GM19240 (cell line): ENCODE measurements around the gene SLC12A9.

Experiments
- DNase-seq: peaks from one replicate; pipeline ENCODE4 v3.0.0; 2011; ENCODE audit warnings: low spot score; ENCODE audit not compliant: insufficient read length

Gene SLC12A9

DNA sequence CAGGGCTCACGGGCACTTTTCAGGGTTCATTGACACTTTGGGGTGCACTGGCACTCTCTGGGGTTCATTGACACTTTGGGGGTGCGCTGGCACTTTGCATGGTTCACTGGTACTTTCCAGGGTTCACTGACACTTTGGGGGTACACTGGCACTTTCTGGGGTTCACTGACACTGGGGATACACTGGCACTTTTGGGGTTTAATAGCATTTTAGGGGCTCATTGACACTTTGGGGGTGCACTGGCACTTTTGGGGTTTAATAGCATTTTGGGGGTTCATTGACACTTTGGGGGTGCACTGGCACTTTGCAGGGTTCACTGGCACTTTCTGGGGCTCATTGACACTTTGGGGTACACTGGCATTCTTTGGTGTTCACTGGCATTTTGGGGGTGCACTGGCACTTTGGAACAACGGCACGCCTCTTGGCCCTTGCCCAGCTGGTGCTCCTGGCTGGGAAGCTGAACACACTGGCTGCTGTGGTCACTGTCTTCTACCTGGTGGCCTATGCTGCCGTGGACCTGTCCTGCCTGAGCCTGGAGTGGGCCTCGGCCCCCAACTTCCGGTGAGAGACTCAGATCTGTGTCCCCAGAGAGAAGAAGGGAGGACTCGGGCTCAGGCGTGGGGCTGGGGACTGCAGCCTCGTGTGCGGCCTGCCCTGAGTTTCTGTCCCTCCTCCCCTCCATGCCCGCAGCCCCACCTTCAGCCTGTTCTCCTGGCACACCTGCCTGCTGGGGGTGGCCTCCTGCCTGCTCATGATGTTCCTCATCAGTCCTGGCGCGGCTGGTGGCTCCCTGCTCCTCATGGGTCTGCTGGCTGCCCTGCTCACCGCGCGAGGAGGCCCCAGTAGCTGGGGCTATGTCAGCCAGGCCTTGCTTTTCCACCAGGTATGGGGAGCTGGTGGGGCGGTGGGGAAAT is 8.4 kb downstream of the SLC12A9 start:
- no peak for DNase-seq

DNA sequence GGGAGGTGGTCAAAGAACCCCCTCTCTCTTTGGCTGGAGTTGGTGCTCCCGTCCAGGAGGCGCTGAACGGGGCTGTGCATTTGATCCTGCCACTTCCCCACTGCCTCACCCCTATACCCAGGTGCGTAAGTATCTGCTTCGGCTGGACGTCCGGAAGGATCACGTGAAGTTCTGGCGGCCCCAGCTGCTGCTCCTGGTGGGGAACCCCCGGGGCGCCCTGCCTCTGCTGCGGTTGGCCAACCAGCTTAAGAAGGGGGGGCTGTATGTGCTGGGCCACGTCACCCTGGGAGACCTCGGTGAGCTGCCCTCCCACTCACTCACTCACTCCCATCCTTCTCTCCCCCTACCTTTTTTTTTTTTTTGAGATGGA is 9.1 kb downstream of the SLC12A9 start:
- no peak for DNase-seq

DNA sequence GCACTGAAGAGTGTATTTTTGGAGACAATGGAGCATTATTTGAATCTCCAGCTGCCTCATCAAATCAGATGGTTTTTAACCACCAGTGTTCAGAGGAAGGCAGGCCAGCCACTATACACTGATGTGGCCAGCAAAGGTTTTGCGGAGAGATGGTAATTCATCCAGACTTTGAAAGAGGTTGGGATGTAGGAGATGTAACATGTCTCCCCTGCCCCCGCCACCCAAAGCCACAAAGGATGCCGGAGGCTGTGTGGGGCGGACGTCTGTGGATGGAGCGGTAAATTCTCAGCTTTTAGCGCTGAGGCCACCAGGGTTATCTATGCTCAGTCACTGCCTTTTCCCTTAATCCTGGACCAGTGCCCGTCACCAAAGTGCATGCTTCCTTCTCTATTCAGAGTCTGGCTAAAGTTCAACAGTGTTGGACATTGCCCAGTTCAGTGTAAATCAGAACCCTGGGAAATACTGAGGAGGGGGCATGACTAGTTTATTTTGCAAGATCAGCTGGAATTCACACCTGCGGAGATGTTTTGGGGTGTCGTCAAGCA is 11.0 kb downstream of the SLC12A9 start:
- DNase-seq, result no peak

DNA sequence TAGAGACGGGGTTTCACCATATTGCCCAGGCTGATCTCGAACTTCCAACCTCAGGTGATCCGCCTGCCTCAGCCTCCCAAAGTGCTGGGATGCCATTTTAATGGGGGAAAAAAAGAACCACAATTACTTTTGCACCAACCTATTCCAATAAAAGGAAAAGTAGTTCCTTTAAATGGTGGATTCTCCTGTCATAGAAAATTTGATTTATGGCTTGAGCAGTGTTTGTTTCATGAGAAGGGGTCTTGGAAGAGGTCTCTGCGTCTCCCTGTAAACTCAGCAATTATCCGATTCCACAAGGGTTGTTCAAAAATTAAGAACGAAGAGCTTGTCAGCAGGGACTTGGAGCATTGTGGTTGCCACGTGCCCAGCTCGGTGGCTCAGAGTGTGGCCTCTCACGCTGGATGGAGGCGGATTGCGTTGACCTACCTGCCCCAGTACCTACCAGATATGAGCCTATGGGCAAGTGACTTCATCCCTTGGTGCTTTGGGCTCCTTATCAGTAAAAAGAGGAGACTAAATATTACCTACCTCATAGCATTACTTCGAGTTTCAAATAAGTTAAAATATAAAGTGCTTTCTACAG is 11.8 kb downstream of the SLC12A9 start:
- DNase-seq, result no peak

DNA sequence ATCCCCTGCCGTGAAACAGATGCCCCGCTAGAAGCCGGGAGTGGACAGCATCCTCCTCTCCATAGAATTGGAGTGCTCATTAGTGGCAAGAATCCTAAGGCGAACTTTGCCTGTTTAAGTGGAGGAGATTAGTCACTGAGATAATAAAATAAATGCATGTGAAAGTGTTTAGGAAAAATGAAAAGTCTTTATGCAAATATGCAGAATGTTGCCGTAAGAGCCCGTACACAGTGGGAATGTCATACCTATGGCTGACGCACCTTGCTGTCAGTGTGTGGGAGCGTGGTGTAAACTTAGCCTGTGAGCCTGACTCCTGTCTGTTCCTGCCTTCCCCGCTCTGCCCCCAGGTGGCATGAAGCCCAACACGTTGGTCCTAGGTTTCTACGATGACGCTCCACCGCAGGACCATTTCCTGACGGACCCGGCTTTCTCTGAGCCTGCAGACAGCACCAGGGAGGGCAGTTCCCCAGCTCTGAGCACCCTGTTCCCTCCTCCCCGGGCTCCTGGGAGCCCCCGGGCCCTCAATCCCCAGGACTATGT is 12.9 kb downstream of the SLC12A9 start:
- no peak for DNase-seq

DNA sequence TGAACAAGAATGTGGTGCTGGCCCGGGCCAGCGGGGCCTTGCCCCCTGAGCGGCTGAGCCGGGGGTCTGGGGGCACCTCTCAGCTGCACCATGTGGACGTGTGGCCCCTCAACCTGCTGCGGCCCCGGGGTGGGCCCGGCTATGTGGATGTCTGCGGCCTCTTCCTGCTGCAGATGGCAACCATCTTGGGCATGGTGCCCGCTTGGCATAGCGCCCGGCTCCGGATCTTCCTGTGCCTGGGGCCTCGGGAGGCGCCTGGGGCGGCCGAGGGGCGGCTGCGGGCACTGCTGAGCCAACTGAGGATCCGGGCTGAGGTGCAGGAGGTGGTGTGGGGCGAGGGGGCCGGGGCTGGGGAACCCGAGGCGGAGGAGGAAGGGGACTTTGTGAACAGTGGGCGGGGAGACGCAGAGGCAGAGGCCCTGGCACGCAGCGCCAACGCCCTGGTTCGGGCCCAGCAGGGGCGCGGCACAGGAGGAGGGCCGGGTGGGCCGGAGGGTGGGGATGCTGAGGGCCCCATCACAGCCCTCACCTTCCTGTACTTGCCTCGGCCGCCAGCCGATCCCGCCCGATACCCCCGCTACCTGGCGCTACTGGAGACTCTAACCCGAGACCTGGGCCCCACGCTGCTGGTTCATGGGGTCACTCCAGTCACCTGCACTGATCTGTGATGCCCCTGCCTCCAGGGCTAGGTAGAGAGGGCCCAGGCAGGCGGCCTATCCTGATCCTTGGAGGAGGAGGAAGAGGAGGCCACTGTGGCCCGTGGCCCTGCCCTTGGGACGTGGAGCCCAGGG is 13.6 kb downstream of the SLC12A9 start:
- DNase-seq, result no peak

DNA sequence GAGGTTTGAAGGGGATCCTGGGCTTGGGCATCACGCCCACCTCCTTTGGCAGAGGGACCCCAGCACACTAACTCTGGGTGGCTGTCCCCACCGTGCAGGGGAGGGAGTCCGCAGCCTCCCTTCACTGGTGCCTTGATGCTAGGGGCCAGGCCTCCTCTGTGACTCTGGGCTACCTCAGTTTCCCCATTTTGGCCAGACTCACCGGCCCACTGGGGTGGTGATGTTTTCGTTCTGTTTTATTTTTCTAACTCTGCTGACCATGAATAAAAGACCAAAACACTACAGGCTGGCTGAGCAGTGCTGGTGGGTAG is 14.2 kb downstream of the SLC12A9 start:
- DNase-seq, result no peak

DNA sequence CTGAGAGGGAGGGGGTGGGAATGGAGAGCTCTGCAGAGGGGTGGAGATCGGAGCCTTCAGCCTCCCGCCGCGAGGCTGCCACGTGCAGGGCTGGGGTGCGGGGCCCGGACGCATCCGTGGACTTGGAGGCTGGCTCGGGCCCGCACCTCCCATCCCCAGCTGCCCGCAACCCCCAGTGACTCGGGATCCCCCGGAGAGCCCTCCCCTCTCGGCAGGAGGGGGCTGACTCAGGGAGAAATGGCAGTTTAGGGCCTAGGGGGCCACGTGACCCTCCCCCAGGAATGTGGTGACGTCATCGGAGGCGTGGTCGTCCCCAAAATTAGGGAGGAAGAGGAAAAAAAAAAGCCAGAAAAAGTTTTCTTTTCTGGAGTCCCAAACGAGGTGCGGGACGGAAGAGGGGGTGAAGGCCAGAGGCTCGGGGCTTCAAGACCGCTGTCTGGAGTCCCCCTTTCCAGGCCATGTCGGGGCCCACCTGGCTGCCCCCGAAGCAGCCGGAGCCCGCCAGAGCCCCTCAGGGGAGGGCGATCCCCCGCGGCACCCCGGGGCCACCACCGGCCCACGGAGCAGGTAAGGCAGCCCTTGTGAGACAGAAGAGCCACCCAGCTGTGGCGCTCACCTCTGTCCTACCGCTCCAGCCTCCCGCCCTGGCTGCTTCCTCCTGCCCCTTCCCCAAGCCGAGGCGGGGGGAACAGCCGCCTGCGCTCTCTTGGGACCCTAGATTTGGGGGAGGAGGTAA is 14.7 kb downstream of the SLC12A9 start, which contains the start of gene TRIP6:
Gene TRIP6 (plus strand): TSS at position 348 of the 736 bp plus-strand sequence. CDS start 111 bp downstream, at position 459.
- DNase-seq, result no peak

DNA sequence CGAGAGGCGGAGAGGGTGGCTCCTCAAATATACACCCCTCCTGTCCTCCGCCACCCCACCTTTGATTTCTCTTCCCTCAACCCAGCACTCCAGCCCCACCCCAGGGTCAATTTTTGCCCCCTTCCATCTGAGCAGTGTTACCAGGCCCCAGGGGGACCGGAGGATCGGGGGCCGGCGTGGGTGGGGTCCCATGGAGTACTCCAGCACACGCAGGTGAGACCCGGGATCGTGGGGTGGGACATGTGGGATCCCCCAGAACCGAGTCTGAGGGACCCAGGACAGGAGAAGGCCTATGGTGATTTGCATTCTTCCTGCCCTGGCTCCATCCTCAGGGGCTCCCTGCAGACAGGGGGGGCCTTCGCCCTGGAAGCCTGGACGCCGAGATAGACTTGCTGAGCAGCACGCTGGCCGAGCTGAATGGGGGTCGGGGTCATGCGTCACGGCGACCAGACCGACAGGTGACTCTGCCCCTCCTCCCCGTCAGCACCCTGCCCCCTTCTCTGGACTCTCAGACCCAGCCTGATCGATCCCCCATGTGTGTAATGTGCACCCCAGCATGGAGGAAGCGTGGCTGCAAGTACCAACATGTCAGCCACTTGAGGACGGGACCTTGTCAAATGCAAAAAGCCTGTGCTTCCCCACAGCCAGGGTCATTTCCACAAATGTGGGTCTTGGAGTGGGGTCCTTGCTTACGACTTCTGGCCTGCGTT is 15.4 kb downstream of the SLC12A9 start:
- no peak for DNase-seq

DNA sequence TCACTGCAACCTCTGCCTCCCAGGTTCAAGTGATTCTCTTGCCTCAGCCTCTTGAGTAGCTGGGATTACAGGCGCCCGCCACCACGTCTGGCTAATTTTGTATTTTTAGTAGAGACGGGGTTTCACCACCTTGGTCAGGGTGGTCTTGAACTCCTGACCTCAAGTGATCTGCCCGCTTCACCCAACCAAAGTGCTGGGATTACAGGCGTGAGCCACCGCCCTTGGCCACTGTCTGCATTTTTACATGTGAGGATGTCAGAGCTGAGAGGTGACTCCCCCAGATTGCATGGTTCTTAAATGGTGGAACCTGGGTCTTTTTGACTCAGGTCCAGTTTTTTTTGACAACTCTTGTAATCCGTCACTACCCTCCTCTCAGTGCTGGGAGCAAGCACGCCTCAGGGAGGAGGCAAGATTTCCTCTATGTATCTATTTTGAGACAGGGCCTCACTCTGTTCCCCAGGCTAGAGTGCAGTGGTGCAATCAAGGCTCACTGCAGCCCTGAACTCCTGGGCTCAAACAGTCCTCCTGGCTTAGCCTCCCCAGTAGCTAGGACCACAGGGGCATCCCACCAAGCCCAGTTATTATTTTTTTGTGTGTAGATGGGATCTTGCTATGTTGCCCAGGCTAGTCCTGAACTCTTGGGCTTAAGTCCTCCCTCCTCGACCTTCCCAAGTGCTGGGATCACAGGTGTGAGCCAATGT is 21.2 kb downstream of the SLC12A9 start:
- DNase-seq, result no peak

DNA sequence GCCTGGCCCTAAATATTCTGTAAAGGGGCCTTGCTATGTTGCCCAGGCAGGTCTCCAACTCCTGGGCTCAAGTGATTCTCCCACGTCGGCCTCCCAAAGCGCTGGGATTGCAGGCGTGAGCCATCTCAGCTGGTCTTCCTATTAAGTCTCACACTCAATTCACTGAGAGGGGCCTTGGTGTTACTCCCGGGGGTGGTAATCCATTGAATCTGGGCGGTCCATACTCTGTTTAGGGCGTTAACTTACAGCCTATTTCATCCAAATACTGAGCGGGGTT is 21.7 kb downstream of the SLC12A9 start:
- no peak for DNase-seq

DNA sequence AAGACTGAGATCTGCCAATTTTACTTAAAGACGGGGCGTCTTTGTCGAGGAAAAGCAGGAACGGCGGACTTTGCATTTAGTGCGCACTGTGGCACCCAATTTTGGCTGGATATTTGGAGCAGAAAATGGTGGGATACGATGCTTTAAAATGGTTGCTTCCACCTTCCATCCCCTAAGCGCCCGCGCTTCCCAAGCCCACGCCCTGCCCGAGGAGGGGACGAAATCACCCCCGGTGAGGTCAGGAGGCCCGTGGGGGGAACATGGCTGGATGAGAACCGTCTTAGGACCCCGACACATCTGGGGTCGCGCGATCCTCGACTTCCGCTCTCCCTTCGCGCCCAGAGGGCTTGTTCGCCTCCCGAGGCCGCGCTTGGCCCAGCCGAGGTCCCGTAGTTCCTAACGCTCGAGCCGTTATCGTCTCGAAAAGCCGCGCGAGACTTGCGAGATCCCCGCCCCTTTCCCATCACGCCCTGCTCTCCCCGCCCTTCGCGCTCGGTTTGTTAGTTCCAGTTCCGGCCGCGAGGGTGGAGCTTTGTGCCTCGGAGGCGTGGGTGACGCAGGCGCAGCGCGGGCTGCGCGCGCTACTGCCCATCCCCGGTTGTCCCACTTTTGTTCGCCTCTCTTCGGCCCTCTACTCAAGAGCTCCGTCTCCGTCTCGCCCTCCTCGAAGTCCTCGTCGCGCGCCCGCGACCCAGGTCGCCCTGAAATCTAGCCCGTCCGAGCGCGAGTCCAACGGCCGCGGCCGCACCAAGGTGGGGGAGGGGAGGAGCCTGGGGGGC is 22.3 kb downstream of the SLC12A9 start, which contains the start of gene SRRT:
Gene SRRT (plus strand): TSS at position 527 of the 779 bp plus-strand sequence. CDS start 488 bp downstream, outside the sequence.
- peak; percentile 97 for DNase-seq

DNA sequence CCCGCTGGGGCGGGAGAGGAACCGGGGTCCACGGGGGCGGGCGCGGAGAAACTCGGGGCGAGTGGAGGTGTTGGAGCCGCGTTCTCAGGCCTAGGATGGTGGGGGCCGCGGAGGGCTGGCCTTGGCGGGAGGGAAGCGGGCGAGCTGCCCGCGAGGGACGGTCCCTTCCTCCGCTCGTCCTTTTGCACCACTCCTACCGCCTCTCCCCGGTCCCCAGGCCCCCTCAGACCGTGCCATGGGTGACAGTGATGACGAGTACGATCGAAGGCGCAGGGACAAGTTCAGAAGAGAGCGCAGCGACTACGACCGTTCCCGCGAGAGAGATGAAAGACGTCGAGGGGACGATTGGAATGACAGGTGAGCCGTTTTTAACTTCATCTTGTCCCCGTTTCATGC is 22.8 kb downstream of the SLC12A9 start:
- DNase-seq, result peak; percentile 55

DNA sequence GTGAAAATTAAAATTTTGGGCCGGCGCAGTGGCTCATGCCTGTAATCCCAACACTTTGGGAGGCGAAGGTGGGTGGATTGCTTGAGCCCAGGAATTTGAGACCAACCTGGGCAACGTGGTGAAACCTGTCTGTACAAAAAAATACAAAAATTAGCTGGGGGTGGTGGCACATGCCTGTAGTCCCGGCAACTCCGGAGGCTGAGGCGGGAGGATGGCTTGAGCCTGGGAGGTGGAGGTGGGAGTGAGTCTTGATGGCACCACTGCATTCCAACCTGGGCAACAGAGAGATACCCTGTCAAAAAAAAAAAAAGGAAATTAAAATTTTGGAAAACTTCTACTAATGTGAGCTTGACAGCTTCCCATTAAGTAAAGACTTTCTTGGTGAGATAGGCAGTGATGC is 25.5 kb downstream of the SLC12A9 start:
- no peak for DNase-seq

DNA sequence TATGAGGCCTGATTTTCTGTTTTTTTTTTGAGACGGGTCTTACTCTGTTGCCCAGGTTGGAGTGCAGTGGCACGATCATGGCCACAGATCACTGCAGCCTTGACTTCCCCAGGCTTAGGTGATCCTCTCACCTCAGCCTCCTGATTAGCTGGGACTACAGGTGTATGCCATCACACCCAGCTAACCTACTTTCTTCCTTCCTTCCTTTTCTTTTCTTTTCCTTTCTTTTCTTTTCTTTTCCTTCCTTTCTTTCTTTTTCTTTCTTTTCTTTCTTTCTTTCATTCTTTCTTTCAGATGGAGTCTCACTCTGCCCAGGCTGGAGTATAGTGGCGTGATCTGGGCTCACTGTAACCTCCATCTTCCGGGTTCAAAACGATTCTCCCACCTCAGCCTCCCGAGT is 26.2 kb downstream of the SLC12A9 start:
- DNase-seq, result no peak

DNA sequence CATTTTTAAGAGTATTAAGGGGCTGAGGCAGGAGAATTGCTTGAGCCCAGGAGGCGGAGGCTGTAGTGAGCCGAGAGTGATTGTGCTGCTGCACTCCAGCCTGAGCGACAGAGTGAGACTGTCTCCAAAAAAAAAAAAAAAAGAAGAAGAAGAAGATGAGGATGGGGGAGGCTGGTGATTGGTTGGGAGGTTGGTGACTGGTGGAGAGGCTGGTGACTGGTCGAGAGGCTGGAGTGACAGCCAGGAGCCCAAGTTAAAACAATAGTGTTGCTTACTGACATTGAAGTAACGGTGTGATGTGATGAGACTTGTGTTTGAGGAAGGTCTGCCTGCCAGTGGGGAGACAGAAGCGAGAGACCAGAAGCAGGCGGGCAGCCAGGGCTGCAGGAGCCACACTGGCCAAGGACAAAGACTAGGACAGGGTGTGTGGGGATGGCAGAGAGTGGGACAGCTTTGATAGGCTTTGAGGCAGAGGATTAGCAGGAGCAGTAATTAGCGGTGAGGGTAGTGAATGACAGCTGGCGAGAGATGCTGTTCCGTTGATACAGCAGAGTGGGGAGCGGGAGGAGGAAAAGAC is 27.3 kb downstream of the SLC12A9 start:
- no peak for DNase-seq

DNA sequence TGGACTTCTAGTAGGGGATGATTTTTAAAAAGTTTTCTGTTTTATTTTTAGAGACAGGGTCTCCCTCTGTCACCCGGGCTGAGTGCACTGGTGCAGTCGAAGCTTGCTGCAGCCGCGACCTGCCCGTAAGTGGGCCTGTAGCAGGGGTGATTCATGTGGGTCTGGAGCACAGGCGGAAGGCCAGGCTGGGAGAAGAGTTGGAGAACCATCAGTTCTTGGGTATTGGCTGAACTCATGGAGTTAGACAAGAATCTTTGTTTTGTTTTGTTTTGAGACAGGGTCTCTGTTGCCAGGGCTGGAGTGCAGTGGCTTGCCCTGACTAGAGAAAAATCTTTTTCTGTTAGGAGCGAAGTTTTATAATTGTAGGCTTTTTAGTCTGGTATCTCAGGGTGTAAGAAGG is 28.1 kb downstream of the SLC12A9 start:
- DNase-seq, result no peak

DNA sequence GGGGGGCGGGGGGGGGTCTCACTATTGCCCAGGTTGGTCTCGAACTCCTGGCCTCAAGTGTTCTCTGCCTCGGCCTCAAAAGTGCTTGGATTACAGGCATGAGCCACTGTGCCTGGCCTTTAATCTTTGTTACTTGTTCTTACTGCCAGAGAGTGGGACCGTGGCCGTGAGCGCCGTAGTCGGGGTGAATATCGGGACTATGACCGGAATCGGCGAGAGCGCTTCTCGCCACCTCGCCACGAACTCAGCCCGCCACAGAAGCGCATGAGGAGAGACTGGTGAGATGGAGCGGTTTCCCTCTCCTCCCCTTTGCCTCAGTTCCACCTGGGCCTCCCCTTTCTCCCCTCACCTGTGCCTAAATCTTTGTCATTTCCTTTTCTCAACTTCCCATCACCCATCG is 28.6 kb downstream of the SLC12A9 start:
- no peak for DNase-seq

DNA sequence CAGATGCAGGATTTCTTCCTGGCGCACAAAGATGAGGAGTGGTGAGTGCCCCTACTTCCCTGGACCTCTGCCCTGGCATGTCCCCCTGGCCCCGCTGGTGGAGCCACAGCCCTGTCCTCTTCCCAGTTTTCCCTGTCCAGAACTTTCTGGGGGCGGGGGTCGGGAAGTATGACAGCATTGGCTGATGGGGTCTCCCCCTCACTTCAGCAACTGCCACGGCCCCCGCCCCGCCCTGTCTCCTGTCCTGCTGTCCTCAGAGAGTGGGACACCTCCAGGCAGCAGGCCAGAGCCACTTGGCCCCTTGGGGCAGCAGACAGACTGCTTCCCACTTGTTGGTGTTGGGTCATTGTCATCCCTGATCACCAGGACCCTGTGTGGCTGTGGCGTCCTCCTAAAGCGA is 29.7 kb downstream of the SLC12A9 start:
- DNase-seq, result no peak
